NCI-H1048 (cell line): Measurements from ENCODE around the gene POLA1.

Source experiments
- DNase-seq: peaks from one replicate; lab custom pipeline; 2025; lab: John Stamatoyannopoulos, UW

POLA1 gene

GRCh38 chrX:24876530-24877287, 183.0 kb downstream of the POLA1 start:
- DNase-seq: no peak

- DNase-seq: no peak
These were observed 183.6 kb downstream of the POLA1 start for GRCh38 chrX:24877288-24877664.

GRCh38 chrX:24877854-24878650, 184.3 kb downstream of the POLA1 start:
- DNase-seq: no peak

- no peak for DNase-seq
These were observed 186.0 kb downstream of the POLA1 start for GRCh38 chrX:24879679-24880078.

GRCh38 chrX:24886916-24887315, 193.2 kb downstream of the POLA1 start:
- DNase-seq: no peak

GRCh38 chrX:24890677-24891076, 197.0 kb downstream of the POLA1 start:
- DNase-seq: no peak

DNA sequence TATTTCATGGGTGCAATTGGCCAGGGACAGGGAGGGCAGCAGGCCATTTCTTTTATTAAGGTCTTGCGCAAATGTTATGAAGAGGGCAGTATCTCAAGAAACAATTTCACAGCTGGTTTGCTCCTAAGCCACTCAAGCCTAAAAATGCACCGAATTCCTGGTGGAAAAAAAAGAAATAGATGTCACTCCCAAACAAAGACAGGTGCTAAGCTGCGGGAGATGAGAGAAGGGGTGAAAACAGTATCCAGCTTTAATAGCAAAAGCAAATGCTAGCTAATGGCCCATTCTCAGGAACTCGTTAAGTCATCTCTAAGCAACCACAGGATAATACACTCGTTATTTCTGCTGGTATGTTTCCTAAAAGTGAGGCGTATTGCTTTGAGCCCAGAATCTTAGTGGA, 205.7 kb downstream of the POLA1 start:
- DNase-seq: no peak

GRCh38 chrX:24900234-24900633, 206.5 kb downstream of the POLA1 start:
- no peak for DNase-seq

- no peak for DNase-seq
These were observed 209.1 kb downstream of the POLA1 start for GRCh38 chrX:24902806-24903205.

DNA sequence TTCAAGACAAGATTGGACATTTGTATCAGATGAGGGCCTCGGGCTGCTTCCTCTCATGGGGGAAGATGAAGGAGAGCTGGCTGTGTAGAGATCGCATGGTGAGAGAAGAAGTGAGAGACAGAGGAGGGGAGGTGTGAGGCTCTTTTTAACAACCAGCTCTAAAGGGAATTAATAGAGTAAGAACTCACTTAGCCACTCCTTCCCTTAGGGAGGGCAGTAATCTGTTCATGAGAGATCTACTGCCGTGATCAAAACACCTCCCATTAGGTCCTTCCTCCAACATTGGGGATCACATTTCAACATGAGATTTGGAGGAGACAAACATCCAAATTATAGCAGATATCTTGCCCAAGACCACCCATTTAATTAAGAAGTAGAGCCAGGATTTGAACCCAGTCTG, 225.0 kb downstream of the POLA1 start:
- no peak for DNase-seq

DNA sequence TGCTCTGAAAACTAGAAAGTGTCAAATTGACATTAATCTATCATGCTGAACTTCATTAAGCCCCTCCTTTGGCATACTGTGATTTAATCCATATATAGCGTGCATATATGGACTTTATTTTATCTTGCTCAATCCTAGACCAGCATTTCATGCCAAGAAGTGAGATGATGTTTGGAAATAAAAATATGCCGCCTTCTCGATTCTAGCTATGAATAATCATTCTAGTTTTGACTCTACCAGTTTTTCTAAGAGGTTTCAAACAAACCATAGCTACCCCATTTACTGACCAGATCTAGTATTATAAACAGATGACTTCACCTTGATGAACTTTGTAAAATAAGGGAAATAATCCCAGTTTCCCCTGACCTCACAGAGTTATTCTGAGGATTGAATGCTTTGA, 227.1 kb downstream of the POLA1 start:
- no peak for DNase-seq

GRCh38 chrX:24925430-24925829, 231.7 kb downstream of the POLA1 start:
- DNase-seq: peak; percentile 5

- DNase-seq: no peak
These were observed 233.7 kb downstream of the POLA1 start for GRCh38 chrX:24927372-24927771.

DNA sequence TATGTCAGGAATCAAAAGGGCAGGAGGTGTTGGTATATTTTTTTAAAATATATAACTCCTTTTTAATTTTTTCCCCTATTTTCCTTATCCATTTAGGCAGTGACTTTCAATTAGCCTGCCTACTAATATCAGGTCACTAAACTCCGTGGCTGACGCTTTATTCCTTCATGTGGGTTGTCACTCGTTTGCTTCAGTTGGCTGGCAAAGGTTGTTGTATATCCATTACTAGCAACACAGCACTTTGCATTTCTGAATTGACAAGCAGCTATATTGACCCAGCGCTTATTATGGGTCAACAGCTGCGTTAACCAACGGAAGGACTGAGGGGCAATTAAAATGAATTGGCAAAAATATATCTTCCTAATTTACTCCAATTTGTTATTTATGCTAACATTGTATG, 234.4 kb downstream of the POLA1 start:
- no peak for DNase-seq

DNA sequence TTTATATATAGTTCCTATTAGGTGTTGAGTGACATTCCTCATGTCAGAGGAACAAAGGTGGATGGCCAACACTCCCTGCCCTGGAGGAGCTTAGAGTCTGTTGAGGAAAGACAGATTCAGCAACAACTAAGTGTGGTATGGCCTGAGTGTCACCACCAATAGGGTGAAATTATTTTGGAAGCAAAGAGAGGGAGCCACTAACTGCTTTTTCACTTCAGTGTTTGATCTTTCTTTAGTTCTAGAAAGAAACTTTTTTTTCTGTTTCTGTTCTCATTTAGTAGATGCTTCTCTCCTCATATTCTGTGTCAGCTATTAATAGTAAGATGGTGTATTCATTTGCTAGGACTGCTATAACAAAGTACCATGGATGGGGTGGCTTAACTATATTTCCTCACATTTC, 240.6 kb downstream of the POLA1 start:
- DNase-seq: no peak

GRCh38 chrX:24945009-24945408, 251.3 kb downstream of the POLA1 start:
- no peak for DNase-seq

- no peak for DNase-seq
These were observed 252.7 kb downstream of the POLA1 start for GRCh38 chrX:24946369-24946768.

- DNase-seq: no peak
These were observed 261.0 kb downstream of the POLA1 start for GRCh38 chrX:24954732-24955131.

GRCh38 chrX:24955372-24955930, 261.7 kb downstream of the POLA1 start:
- DNase-seq: no peak

DNA sequence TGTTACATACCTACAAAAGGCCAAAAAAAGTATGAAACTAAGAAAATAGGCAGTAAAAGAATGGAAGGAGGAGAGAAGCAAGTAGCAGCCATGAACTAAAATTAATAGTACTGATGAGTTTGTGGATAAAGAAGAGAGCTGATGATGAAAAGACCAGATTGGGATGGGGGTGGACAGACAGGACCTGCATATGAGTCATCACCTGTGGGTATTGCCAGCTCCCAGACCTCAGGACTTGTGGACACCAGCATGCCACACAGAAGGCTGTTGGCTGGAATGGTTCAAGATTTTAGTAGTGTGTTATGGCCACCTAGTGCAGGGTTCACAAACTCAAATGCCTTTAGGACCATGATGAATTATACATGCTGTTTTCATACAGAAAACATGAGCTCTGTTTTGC, 263.1 kb downstream of the POLA1 start:
- no peak for DNase-seq

- no peak for DNase-seq
These were observed 268.1 kb downstream of the POLA1 start for GRCh38 chrX:24961809-24962208.

DNA sequence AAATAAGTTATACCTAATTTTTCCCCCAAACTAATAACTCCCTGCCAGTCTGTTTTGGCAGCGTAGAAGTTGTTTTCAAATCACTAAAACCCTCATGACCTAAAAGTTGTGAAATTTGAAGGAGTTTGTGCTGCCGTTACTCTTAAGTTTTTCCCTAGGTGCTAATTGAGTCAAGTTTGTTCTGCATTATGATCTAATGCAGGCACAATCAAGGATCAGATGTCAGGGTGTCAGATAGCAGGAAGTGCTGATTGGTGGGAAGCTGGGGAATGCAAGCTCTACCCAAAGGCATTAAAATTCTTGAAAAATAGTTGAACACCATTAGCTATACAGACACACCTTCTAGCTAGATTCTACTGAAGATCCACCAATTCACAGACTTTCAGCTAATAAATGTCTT, 270.1 kb downstream of the POLA1 start:
- DNase-seq: no peak

DNA sequence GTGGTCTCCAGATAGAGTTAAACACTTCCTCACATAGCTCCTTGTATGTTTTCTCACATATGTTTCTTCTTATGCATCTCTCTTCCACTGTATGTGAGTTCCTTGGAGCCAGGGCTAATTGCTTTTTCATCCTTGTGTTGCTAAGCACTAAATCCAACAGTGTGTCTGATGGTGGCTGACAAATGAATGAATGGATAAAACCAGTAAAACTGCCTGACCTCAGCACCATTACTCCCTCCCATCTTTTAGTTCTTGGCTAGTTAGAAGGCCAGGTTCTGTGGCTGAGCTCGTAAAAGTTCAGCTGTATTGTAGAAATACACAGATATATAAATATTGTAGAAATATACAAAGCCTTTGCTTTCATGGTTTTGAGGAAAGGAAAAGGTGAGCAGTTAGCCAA, 271.7 kb downstream of the POLA1 start:
- no peak for DNase-seq
